ENCODE measurements around the gene TARDBP.
"Not testable (repeated sequence)": the region's sequence is repeated elsewhere in the genome, so short reads cannot be mapped to it uniquely, and the experiment has no call there.

TARDBP gene

DNA sequence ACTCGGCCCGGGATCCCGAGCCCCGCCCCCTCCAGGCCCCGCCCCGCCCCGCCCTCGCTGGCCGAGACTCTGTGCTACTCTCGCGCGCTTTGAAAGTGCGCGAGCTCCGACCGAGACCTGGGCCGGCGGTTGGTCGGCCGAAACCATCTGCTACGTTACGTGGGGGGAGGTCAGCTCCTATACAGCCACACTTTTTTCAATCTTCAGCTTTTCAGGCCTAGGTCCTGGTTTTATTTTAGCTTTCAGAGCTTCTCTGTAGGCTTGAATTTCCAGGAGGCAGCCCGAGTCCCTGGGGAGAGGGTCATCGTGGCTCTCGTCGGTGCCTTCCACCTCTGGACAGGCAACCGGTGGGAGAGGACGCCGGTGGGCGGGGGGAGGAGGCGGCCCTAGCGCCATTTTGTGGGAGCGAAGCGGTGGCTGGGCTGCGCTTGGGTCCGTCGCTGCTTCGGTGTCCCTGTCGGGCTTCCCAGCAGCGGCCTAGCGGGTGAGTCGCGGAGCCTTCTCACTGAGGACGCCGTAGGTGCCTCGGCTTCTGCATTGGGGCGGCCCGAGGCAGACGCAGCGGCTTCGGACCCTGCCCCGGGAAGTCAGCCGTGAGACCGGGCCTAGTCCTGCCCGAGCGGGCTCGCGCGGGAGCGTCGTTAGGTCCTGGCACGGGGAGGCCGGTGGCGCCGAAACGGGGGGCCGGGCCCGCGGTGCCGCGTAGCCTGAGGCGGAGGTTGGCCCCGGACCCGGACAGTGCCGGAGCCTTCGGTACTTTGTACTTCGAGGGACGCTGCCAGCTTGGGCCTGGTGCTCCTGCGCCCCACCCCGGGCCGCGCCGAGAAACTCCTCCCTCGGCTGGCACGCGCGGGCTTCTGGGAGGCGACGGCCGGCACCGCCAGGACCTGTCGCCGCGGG lies at the start of gene TARDBP:
Gene TARDBP (plus strand): TSS at position 395 of the 900 bp plus-strand sequence. CDS start 1,074 bp downstream, outside the sequence.
- DNase-seq (ENCODE audit: low spot score), result peak; percentile 91

- DNase-seq (ENCODE audit: low spot score), result no peak
These were observed 46.8 kb upstream of the TARDBP start for GRCh38 chr1:10965546-10966226.

DNA sequence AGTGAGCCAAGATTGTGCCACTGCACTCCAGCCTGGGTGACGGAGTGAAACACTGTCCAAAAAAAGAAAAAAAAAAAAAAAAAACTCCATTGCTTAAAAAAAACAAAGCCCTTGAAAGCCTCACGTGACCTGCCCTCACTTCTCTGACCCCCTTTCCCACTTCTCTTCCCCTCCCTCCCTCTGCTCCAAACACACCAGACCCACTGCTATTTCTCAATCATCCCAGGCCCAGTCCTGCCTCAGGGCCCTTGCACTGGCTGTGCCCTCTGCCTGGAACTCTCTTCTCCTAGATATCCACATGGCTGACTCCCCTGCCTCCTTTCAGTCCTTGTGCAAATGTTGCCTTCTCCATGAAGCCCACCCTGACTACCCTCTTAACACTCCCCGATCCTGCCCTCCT lies 45.4 kb upstream of the TARDBP start:
- no peak for DNase-seq (ENCODE audit: low spot score)

DNA sequence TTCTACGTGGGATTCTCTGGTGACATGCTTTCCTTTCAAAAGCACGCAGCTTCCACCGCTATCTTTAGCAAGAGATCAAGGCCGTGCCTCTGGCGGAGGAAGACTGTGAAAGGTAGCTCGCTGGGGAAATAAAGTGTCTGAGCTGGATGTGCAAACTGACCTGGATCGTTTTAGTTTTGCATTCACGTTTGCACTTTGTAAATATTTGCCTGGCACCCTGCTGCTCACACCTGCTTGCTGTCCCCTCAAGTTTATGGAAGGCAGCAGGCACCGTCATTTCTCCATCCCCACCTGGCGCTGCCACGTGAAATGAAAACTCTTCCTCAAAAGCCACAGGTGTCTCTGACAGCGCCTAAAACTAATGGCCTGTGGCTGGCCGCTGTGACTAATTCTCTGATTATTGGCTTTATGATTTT lies 44.0 kb upstream of the TARDBP start:
- no peak for DNase-seq (ENCODE audit: low spot score)

GRCh38 chr1:10969267-10969970 lies 43.0 kb upstream of the TARDBP start:
- no peak for DNase-seq (ENCODE audit: low spot score)

GRCh38 chr1:10969971-10970332 lies 42.5 kb upstream of the TARDBP start:
- DNase-seq (ENCODE audit: low spot score), result no peak

DNA sequence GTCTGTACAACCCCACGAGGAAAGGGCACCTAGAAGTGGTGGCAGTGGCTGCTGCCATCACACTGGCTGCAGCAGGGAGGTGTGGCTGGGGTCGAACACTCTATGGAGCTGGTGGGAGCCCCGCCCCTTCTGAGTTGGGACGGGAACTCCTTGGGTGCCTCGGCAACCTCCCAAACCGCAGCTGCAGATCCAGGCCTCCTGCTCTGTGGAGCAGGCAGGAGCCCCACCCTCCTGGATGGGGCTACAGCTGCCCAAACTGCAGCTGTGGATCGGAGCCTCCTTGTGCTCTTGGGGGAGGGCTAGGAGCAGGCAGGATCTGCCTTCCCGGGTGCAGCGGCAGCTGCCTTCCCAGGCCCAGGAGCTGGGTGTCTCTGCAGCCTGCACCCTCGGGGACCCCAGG lies 38.9 kb upstream of the TARDBP start:
- no peak for DNase-seq (ENCODE audit: low spot score)

DNA sequence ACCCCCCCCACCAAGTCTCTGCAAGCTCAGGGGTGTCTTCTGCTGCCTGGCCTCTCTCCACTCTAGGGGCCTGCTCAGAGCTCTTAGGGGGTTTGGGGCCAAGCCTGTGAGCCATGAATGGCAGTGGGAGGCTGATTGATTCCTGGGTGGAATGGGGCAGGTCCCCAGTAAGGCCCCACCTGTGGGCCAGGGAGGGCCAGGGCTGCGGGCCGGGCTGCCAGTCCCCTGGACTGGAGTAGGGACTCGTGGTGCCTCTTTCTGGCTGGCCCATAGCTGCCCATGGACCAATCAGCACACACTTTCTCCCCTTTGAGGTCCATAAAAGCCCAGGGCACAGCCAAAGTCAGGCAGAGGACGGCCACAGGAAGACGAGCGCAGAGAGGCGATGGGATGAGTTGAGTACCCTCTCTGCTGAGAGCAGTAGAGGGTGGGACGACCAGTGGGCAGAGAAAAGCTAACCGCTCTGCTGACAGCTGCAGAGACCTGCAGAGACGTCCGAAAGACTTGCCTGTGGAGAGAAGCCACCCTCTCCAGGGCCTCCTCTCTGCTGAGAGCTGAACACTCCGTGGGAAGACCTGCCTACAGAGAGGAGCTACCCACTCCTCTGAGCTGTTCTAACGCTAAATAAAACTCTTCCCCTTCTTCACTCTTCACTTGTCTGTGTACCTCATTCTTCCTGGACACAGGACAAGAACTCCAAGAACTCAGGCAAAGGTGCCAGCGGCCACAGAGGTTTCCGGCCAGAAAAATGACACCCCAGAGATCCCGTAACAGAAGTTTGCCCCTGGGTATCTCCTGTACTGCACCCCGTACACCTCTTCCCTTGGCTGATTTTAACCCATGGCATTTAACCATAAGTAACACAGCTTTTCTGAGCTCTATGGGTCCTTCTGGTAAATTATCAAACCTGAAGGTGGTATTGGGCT lies 38.2 kb upstream of the TARDBP start:
- DNase-seq (ENCODE audit: low spot score), result no peak

DNA sequence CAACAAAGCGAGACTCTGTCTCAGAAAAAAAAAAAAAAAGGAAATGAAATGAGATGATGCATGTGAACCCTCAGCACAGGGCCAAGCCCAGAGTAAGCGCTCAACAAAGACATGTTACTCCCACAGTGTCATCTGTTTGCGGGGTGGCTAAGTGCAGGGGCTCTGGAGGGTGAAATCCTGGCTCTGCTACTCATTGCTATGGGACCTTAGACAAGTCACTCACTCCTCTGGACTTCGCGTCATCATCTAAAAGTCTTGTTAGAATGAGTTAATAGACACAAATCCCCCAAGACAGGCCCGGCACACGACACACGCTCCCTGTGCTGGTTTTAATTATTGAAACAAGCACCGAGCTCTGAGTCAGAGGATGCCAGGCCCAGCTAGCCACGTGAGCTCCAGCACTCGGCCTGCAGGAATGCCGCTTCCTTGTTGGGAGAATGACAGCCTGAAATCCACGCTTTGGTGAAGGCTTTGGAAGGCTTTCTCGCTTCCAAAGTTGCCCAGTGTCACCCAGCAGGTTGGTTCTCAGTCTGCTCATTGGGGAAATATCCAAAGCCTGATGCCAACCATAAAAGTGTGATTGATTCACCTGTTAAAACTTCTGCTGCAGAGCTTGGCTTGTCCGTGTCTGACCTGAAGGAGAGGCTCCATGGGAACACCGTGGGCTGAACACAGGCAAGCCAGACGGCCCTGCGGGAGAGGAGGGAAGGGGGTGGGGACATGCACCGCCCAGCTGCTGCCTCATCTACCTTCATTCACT lies 36.7 kb upstream of the TARDBP start:
- no peak for DNase-seq (ENCODE audit: low spot score)

- DNase-seq (ENCODE audit: low spot score), result no peak
These were observed 33.7 kb upstream of the TARDBP start for GRCh38 chr1:10978719-10979118.

- DNase-seq (ENCODE audit: low spot score), result no peak
These were observed 33.0 kb upstream of the TARDBP start for GRCh38 chr1:10979483-10979920.

- DNase-seq (ENCODE audit: low spot score), result no peak
These were observed 32.3 kb upstream of the TARDBP start for GRCh38 chr1:10980094-10980577.

GRCh38 chr1:10980841-10981727 lies 31.4 kb upstream of the TARDBP start:
- DNase-seq (ENCODE audit: low spot score), result no peak

DNA sequence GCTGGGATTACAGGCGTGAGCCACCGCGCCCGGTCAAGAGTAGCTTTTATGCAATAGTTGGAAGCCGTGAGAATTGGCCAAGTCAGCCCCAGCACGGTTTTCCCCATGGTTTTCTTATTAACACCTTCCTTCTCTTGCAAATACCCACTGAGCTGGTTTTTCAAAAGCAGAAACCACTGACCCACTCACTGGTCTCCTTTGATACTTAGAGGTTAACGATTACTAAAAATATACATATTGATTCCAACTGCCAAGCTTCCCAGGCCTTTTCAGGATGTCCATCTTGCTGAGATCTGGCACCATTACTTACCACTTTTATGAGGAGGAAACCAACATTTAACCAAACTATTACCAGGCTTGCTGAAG lies 25.9 kb upstream of the TARDBP start:
- no peak for DNase-seq (ENCODE audit: low spot score)

GRCh38 chr1:10987840-10988417 lies 24.5 kb upstream of the TARDBP start:
- no peak for DNase-seq (ENCODE audit: low spot score)

- no peak for DNase-seq (ENCODE audit: low spot score)
These were observed 23.4 kb upstream of the TARDBP start for GRCh38 chr1:10989095-10989494.

- DNase-seq (ENCODE audit: low spot score), result not testable (repeated sequence)
These were observed 22.4 kb upstream of the TARDBP start for GRCh38 chr1:10989920-10990516.

DNA sequence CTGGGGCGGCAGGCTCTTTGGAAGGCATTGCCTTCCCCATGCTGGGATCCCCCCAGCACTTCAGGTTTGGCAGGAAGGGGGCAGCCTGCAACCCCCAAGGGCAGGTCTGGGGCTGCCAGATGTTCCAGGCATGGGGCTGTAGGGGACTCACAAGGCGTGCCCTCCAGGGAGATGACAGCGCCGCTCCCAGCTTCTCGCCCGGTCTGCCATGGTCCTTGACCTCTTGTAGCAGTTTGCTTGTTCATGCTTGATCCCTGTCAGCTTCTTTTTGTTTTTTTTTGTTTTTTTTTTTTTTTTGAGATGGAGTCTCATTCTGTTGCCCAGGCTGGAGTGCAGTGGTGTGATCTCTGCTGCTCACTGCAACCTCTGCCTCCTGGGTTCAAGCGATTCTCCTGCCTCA lies 21.6 kb upstream of the TARDBP start:
- DNase-seq (ENCODE audit: low spot score), result no peak

DNA sequence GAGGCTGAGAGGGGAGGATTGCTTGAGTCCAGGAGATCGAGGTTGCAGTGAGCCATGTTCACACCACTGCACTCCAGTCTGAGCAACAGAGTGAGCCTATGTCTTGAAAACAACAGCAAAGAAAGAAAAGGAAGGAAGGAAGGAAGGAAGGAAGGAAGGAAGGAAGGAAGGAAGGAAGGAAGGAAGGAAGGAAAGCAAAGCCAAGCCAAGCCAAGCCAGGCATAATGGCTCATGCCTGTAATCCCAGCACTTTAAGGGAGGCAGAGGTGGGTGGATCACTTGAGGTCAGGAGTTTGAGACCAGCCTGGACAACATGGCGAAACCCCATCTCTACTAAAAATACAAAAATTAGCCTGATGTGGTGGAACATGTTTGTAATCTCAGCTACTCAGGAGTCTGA lies 20.4 kb upstream of the TARDBP start:
- DNase-seq (ENCODE audit: low spot score), result not testable (repeated sequence)
